ENCODE measurements around the gene ZNF292. TPM values are rescaled to one million over a fixed set of nuclear protein-coding genes. Genes with fewer than 3 reads are reported as not detected.

Gene ZNF292
- 65.9 TPM for total RNA-seq

GRCh38 chr6:87154993-87155841 lies at the start of gene ZNF292:
ZNF292 (plus strand) TSS chr6:87155565; CDS start chr6:87155592, 27 bp downstream.

Other genes starting within 250 kb of the ZNF292 start
- 0.93 TPM for gene HTR1E, start 218.0 kb upstream of the ZNF292 start, total RNA-seq
- 0.35 TPM for gene CGA, start 60.5 kb upstream of the ZNF292 start, total RNA-seq
- 20.3 TPM for gene SMIM8, start 167.0 kb downstream of the ZNF292 start, total RNA-seq
- not detected for gene GJB7, start 173.7 kb downstream of the ZNF292 start, total RNA-seq
- 6.2 TPM for gene C6orf163, start 189.2 kb downstream of the ZNF292 start, total RNA-seq